ENCODE data around the gene MIAT.
A peak's percentile ranks its signal among the peaks of the same experiment; 100 is the strongest.

The MIAT gene

DNA sequence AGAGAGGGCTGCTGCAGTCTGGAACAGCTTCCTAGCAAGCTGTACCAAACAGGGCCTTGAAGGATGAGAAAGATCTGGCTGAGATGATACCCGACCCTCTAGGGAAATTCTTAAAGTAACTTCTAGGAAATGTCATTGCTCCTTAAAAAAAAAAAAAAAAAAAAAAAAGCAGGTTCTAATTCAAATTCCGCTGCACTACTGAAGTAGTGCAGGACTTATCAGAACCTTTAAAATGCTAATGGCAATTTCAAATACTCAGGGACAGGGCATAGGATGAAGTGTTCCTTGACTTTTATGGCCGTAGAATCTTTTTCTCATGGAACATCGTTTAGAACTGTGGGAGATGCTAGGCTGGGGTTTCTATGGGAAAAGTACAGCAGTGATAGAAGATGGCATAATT is 13.1 kb downstream of the MIAT start:
- no peak for DNase-seq

DNA sequence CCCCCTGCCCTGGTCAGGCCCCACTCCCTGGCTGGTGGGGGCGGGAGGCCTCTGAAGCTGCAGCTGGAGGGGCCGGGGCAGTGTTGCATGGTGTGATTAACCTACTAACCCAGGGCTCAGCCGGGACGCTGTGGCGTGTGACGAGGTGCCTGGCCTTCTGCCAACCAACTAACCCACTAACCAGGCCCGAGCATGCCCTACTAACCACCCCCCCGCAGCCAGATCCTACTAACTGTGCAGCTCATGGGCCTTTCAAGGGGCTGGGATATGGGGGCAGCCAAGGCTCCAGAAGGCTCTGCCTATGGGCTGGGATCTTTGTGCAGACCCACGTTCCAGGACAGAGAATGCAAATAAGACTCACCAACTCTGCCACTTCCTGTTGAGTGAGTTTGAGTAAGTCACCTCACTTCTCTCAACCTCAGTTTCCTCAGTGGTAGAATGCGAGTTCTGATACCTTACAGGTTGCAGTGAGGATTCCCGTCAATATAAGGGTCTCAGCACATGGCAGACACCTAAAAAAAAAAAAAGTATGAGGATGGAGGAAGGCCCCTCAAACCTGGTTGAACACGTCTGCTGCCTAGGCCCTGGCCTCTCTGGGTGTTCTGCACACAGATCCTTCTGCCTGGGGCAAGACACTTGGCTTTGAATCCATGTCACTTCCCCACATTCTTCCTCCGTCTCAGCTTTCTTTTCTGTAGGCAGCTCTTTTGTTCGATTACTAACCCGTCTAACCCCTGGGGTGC is 14.1 kb downstream of the MIAT start:
- DNase-seq = no peak

- no peak for DNase-seq
Observed at GRCh38 chr22:26672060-26672471, 14.7 kb downstream of the MIAT start.

DNA sequence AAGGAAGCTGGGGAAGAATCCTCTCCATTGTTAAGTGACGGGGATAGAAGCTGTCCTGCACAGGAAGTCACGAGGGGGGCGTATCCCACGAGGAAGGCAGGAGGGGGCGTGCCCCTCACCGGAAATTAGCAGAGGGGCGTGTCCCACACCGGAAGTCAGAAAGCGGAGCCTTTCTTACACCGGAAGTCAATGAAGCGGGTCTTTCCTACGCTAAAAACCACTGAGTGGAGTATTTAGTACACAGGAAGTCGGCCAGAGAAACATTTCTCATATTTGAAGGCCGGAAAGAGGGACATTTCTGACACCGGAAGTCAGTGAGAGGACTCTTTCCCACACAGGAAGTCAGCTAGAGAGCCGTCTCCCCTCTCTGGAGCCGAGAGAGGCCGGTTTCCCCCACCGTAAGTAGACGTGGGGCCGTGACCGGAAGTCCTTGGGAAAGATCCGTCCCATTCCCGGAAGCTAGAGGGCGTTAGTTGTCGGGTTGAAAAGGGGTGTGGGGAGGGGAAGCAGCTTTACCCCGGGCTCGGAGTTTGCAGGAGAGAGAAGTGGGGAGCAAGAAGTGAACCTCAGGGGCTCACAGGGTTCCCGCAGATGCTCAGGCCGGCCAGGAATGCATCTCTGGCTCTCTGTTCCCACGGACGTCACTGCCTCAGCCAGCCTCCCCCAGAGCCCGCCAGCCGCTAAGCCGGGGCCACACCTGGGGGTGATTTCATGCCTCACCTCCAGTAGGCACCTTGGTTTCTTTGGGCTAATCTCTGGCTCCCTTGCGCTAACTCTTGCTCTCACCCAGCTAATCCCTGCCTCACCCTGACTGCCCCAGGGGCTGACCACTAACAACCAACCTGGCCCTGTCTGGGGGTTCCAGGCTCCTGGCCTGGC is 15.4 kb downstream of the MIAT start:
- DNase-seq = peak; percentile 92

GRCh38 chr22:26673486-26673885 is 16.1 kb downstream of the MIAT start:
- peak; percentile 14 for DNase-seq

GRCh38 chr22:26674211-26675190 is 17.1 kb downstream of the MIAT start:
- no peak for DNase-seq

GRCh38 chr22:26675687-26676268 is 18.4 kb downstream of the MIAT start:
- DNase-seq = no peak

DNA sequence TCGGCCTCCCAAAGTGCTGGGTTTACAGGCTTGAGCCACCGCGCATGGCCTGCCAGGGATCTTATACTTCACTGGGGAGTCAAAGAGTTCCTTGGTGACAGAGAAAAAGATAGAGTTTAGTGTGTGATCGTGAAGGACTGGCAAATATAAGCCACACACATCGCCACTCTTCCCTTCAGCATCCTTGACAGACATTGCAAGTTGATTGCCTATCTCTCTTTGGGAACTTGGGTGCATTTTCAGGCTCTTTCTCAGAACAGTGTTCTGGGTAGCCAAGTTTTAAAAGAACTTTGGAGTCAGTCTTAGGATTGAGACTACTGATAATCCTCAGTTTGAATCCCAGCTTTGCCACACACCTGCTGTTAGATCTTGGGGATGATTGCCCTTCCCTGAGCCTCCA is 19.8 kb downstream of the MIAT start:
- no peak for DNase-seq

DNA sequence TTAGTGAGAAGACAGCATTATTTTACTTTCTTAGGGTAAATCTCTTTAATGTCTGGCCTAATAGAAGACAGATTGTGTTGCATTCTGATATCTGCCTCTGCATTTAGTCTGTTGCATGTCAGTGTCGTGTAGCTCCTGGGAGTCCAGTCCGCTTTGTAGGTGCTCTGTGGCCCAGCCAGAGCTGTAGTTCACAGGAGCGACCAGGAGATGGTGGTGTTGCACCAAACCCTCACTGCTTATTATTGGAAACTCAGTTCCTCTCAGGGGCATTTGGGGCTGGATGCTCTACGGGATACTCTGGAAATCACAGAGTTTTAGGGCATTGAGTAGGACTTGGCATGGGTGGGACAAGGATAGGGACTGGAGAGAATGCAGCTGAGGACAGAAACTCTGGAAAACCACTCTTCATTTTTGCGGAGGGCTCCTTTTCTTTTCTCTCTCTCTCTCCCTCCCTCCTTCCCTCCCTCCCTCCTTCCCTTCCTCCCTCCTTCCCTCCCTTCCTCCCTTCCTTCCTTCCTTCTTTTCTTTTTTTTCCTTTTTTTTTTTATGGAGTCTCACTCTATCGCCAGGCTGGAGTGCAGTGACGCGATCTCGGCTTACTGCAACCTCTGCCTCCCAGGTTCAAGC is 21.7 kb downstream of the MIAT start:
- DNase-seq = peak; percentile 64

DNA sequence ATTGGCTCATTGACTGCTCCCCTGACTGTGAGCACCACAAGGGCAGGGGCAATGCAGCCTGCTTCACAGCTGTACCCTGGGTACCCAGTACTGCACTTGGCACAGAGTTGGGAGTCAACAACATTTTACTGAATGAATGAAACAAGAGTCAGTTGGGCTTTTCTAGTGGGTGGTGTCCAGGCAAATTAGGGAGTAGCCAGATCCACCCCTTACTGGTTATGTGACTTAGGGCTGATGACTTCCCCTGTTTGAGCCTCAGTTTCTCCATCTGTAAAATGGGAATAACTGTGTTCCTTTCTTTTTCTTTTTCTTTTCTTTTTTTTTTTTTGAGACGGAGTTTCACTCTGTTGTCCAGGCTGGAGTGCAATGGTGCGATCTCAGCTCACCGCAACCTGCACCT is 23.1 kb downstream of the MIAT start:
- no peak for DNase-seq

GRCh38 chr22:26681395-26681821 is 24.0 kb downstream of the MIAT start:
- DNase-seq = peak; percentile 23

DNA sequence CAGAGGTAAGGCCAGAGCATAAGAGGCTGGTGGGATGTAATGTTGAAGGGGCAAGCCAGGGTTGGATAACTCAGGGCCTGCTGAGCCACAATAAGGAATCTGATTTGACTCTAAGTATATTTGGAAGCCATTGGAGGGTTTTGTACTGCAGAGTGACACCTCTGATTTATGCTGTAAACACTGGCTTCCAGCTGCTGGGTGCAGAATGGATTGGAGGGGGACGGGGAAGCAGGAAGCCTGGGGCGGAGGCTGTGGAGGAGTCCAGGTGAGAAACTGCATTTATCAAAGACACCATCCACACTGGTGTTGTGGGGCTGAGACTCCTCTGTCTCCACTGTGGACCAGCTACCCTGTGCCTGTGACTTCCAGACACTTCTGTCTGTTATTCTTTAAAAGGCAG is 26.8 kb downstream of the MIAT start:
- no peak for DNase-seq

DNA sequence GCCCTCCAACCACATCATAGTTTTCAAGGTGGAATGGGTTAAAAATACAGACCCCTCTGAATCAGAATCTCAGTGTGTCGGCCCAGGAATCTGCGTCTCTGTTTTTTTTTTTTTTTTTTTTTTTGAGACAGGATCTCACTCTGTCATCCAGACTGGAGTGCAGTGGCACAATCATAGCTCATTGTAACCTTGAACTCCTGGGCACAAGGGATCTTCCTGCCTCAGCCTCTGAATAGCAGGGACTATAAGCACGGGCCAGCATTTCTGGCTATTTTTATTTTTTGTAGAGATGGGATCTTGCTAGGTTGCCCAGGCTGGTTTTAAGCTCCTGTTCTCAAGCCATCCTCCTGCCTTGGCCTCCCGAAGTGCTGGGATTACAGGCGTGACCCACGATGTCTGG is 28.2 kb downstream of the MIAT start:
- DNase-seq = no peak

- no peak for DNase-seq
Observed at GRCh38 chr22:26687439-26687838, 30.1 kb downstream of the MIAT start.

- no peak for DNase-seq
Observed at GRCh38 chr22:26689513-26690301, 32.3 kb downstream of the MIAT start.

DNA sequence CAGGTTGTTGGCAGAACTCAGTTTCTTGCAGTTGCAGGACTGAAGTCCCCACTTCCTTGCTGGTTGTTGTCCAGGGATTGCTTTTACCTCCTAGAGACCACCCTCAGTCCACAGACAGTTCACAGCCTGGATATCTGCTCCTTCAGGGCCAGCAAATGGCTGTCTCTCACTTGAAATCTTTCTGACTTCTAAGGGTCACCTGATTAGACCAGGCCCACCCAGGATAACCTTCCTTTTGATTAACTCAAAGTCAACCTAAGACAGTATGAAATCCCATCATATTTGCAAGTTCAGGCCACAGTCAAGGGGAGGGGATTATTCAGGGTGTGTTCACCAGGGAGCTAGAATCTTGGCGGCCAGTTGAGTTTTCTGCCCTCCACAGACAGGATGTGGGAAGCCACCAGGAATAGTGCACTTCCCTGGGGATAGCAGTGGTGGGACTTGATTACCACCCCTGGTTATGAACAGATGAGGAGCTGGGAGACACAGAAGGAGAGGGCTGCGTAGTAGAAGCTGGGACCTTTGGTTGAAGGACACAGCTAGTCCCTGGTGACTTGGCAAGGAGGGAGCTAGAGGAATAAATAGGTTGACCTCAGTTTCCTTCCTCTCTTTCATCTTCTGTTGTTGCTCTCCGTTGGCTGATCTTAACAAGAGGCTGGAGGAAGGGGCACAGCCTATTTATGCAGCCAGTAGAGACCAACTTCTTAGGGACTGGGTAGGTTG is 33.4 kb downstream of the MIAT start:
- no peak for DNase-seq

GRCh38 chr22:26691377-26691716 is 34.0 kb downstream of the MIAT start:
- DNase-seq = no peak

- DNase-seq = no peak
Observed at GRCh38 chr22:26692215-26692614, 34.8 kb downstream of the MIAT start.

GRCh38 chr22:26697151-26697550 is 39.8 kb downstream of the MIAT start:
- no peak for DNase-seq

GRCh38 chr22:26700462-26700861 is 43.1 kb downstream of the MIAT start:
- no peak for DNase-seq

GRCh38 chr22:26700886-26701285 is 43.5 kb downstream of the MIAT start:
- no peak for DNase-seq

Data from HCEC 1CT (cell line).